HT-29 (cell line): Measurements from ENCODE around the gene NIPBL. TPM values are rescaled to one million over a fixed set of nuclear protein-coding genes. Genes with fewer than 3 reads are reported as not detected.
A peak's percentile ranks its signal among the peaks of the same experiment; 100 is the strongest.
"Not testable (repeated sequence)": the region's sequence is repeated elsewhere in the genome, so short reads cannot be mapped to it uniquely, and the experiment has no call there.

Experiments
- DNase-seq: peaks from one replicate; pipeline ENCODE4 v3.0.0-alpha.2; 2015; ENCODE audit warnings: low spot score
- total RNA-seq: library from RNA; depleted of rRNA; stranded (reverse); fragments of >200 nt; shearing (Covaris generic); gene quantifications from 2 replicates; pipeline ENCODE4 v1.2.3, GENCODE V29; 2014

NIPBL gene
- total RNA-seq, 1 experiment from 2014 or later: 11.2 TPM

GRCh38 chr5:36948650-36949049 is 72.1 kb downstream of the NIPBL start:
- DNase-seq: no peak

- no peak for DNase-seq
Observed at GRCh38 chr5:36949593-36949992, 73.0 kb downstream of the NIPBL start.

GRCh38 chr5:36950586-36951457 is 74.3 kb downstream of the NIPBL start:
- DNase-seq: no peak

GRCh38 chr5:36953043-36953442 is 76.5 kb downstream of the NIPBL start:
- no peak for DNase-seq

GRCh38 chr5:36957953-36958537 is 81.5 kb downstream of the NIPBL start:
- DNase-seq: no peak

GRCh38 chr5:36958612-36959011 is 82.0 kb downstream of the NIPBL start:
- DNase-seq: no peak

- DNase-seq: no peak
Observed at GRCh38 chr5:36965179-36965578, 88.6 kb downstream of the NIPBL start.

GRCh38 chr5:36969700-36970395 is 93.3 kb downstream of the NIPBL start:
- no peak for DNase-seq

GRCh38 chr5:36978196-36978595 is 101.6 kb downstream of the NIPBL start:
- no peak for DNase-seq

GRCh38 chr5:36982146-36982545 is 105.6 kb downstream of the NIPBL start:
- no peak for DNase-seq

- no peak for DNase-seq
Observed at GRCh38 chr5:36985387-36985786, 108.8 kb downstream of the NIPBL start.

GRCh38 chr5:36988396-36988795 is 111.8 kb downstream of the NIPBL start:
- no peak for DNase-seq

- DNase-seq: no peak
Observed at GRCh38 chr5:36998578-36998977, 122.0 kb downstream of the NIPBL start.

- no peak for DNase-seq
Observed at GRCh38 chr5:37002176-37002751, 125.7 kb downstream of the NIPBL start.

- no peak for DNase-seq
Observed at GRCh38 chr5:37005252-37005651, 128.7 kb downstream of the NIPBL start.

- peak; percentile 67 for DNase-seq
Observed at GRCh38 chr5:37005946-37006540, 129.5 kb downstream of the NIPBL start.

GRCh38 chr5:37013181-37013580 is 136.6 kb downstream of the NIPBL start:
- DNase-seq: not testable (repeated sequence)

- DNase-seq: no peak
Observed at GRCh38 chr5:37014321-37014720, 137.8 kb downstream of the NIPBL start.

GRCh38 chr5:37015795-37016666 is 139.5 kb downstream of the NIPBL start:
- no peak for DNase-seq

GRCh38 chr5:37028910-37029309 is 152.3 kb downstream of the NIPBL start:
- no peak for DNase-seq

- no peak for DNase-seq
Observed at GRCh38 chr5:37029436-37029835, 152.9 kb downstream of the NIPBL start.
